Ishikawa (cell line): ENCODE results near the gene CCR5.

ENCODE experiments used
- CEBPB ChIP-seq: IDR thresholded peaks from 2 replicates; pipeline ENCODE4 v1.6.1; 2012
- CREB1 ChIP-seq: IDR thresholded peaks from 2 replicates; pipeline ENCODE4 v1.6.1; 2012; ENCODE audit warnings: low read depth
- EGR1 ChIP-seq: IDR thresholded peaks from 2 replicates; pipeline ENCODE4 v1.6.1; 2012
- EP300 ChIP-seq: IDR thresholded peaks from 2 replicates; pipeline ENCODE4 v1.6.1; 2012; ENCODE audit warnings: borderline replicate concordance
- FOXM1 ChIP-seq: IDR thresholded peaks from 2 replicates; pipeline ENCODE4 v1.6.1; 2012; ENCODE audit warnings: low read depth, borderline replicate concordance
- MAX ChIP-seq: IDR thresholded peaks from 2 replicates; pipeline ENCODE4 v1.6.1; 2012
- NFIC ChIP-seq: IDR thresholded peaks from 2 replicates; pipeline ENCODE4 v1.6.1; 2012
- RAD21 ChIP-seq: IDR thresholded peaks from 2 replicates; pipeline ENCODE4 v1.6.1; 2012; ENCODE audit warnings: low read depth
- REST ChIP-seq: IDR thresholded peaks from 2 replicates; pipeline ENCODE4 v1.6.1; 2012; ENCODE audit warnings: low read depth, mild to moderate bottlenecking
- TAF1 ChIP-seq: IDR thresholded peaks from 2 replicates; pipeline ENCODE4 v1.6.1; 2012; ENCODE audit warnings: low read depth, mild to moderate bottlenecking
- TCF12 ChIP-seq: IDR thresholded peaks from 2 replicates; pipeline ENCODE4 v1.6.1; 2012; ENCODE audit warnings: low read depth
- TEAD4 ChIP-seq: IDR thresholded peaks from 2 replicates; pipeline ENCODE4 v1.6.1; 2012
- USF1 ChIP-seq: IDR thresholded peaks from 2 replicates; pipeline ENCODE4 v1.6.1; 2012
- YY1 ChIP-seq: IDR thresholded peaks from 2 replicates; pipeline ENCODE4 v1.6.1; 2012; ENCODE audit warnings: low read depth
- ZBTB7A ChIP-seq: IDR thresholded peaks from 2 replicates; pipeline ENCODE4 v1.6.1; 2012; ENCODE audit warnings: low read depth

CCR5 gene

GRCh38 chr3:46405301-46406019 is 34.7 kb downstream of the CCR5 start:
- TF ChIP-seq MAX: no peak
- no peak for TF ChIP-seq YY1
- no peak for TF ChIP-seq REST
- TF ChIP-seq USF1: no peak
- TF ChIP-seq EP300: no peak

GRCh38 chr3:46406443-46406787 is 35.7 kb downstream of the CCR5 start:
- TF ChIP-seq TEAD4 (no peak), TCF12 (no peak), RAD21 (no peak), CREB1 (no peak), REST (no peak), EP300 (no peak), ZBTB7A (no peak), YY1 (no peak), CEBPB (no peak), TAF1 (no peak), EGR1 (no peak), USF1 (no peak), MAX (no peak), NFIC (no peak), FOXM1 (no peak)

- TF ChIP-seq RAD21: no peak
- TF ChIP-seq TCF12: no peak
- TF ChIP-seq NFIC: no peak
- TF ChIP-seq ZBTB7A: no peak
- no peak for TF ChIP-seq CREB1
- TF ChIP-seq TAF1: no peak
- TF ChIP-seq TEAD4: no peak
Observed at GRCh38 chr3:46406788-46407611, 36.3 kb downstream of the CCR5 start, which contains the start of the genes CCR5AS and CCRL2. Gene CCR5AS (minus strand): TSS chr3:46407066. Gene CCRL2 (plus strand): TSS chr3:46407259. CDS start chr3:46408080, 821 bp downstream.

- TF ChIP-seq CREB1 (no peak), RAD21 (no peak), USF1 (no peak)
Observed at GRCh38 chr3:46407970-46408369, 37.2 kb downstream of the CCR5 start.

- no peak for TF ChIP-seq TAF1
- no peak for TF ChIP-seq TCF12
- TF ChIP-seq CEBPB: no peak
- TF ChIP-seq ZBTB7A: no peak
- TF ChIP-seq NFIC: no peak
- no peak for TF ChIP-seq MAX
- no peak for TF ChIP-seq TEAD4
- no peak for TF ChIP-seq CREB1
Observed at GRCh38 chr3:46408853-46409252, 38.1 kb downstream of the CCR5 start.
